GM18861 (cell line): ENCODE results near the gene MRPS2.
"Not testable (repeated sequence)": the region's sequence is repeated elsewhere in the genome, so short reads cannot be mapped to it uniquely, and the experiment has no call there.

ENCODE experiments used
- ATAC-seq: cut with Tn5 transposase; IDR thresholded peaks from one replicate; pipeline ENCODE4 v1.9.1; 2021; ENCODE audit not compliant: unreplicated experiment

MRPS2 gene

GRCh38 chr9:135528842-135529435 lies 28.5 kb downstream of the MRPS2 start:
- not testable (repeated sequence) for ATAC-seq

- ATAC-seq: no peak
Observed at GRCh38 chr9:135530146-135530545, 29.7 kb downstream of the MRPS2 start.

GRCh38 chr9:135531096-135531495 lies 30.6 kb downstream of the MRPS2 start:
- ATAC-seq: no peak

- no peak for ATAC-seq
Observed at GRCh38 chr9:135533113-135533512, 32.6 kb downstream of the MRPS2 start.

- no peak for ATAC-seq
Observed at GRCh38 chr9:135533674-135534073, 33.2 kb downstream of the MRPS2 start.

DNA sequence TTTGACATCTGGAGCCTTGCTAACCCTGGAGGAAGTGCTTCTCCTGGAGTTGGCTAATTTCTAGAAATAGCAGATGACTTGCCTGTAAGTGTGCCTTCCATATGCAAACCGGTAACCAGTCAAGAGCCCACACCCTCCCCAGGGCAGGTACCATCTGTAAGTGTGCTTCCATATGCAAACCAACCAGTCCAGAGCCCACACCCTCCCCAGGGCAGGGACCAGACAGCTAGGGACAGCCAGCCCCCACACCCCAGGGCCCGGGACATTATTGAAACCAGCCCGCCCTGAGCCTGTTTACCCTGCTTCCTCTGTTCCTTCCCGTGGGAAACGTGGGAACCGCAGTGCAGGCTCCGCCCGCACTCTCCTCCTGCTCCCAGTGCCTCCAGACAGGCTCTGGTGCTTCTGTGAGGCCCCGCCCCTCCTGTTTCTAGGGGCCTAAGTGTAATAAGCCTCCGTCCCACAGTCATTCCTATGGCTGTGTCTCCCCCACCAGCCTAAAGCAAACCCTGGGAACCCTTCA lies 33.8 kb downstream of the MRPS2 start:
- ATAC-seq: not testable (repeated sequence)

DNA sequence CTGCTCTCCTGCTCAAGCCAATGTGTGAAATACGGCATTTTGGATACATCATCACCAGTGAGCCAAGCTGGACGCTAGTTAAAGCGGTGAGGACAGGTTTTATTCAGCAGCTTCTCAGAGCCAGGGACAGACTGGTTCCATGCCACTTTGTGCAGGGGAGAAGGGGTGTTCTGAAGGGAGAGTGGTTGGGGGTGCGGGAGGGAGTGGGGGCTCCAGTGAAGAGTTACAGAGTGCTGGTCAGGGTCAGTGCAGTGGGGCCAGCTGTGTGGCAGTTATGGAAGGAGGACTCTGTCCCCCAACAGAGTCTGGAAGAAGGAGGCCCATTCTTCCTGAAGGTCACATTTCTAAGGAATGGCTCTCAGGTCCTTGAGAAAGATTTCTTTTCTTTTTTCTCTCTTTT lies 34.3 kb downstream of the MRPS2 start:
- ATAC-seq: not testable (repeated sequence)

DNA sequence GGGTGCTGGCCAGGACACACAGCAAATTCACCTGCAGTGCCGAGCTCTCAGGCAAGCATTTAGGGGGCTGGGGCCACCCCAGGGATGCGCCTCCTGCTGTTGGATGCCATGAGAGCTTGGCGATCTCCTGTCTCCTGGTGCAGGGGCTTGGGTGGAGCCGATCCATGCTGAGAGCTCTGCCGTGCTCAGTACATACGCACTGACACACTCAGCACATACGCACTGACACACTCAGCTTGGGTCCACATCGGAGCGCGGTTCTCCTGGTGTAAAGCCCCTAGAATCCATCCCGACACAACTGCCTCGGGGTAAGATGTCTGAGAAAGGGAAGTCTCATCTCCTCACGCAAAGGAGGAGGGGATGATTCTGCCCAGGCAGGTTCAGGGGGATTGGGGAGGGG lies 35.1 kb downstream of the MRPS2 start:
- ATAC-seq: not testable (repeated sequence)

DNA sequence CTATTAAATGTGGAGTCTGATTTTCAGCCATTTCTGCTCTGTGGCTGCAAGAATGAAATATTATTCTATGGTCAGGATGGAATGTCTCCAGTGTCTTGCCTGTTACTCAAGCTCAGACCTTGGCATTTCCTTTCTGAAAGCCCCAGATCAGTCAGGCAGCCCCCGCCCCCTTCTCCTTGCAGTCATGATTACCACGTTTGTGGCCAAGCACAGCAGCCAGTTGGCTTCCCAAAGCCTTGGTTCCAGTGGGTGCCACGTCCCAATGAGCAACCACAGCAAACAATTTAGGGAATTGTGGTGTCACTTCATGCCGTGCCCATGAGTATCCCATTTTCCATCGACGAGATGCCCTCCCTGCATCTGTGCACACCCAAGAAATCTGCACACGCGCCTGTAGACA lies 35.7 kb downstream of the MRPS2 start:
- no peak for ATAC-seq

- ATAC-seq: not testable (repeated sequence)
Observed at GRCh38 chr9:135543262-135543894, 42.9 kb downstream of the MRPS2 start.

DNA sequence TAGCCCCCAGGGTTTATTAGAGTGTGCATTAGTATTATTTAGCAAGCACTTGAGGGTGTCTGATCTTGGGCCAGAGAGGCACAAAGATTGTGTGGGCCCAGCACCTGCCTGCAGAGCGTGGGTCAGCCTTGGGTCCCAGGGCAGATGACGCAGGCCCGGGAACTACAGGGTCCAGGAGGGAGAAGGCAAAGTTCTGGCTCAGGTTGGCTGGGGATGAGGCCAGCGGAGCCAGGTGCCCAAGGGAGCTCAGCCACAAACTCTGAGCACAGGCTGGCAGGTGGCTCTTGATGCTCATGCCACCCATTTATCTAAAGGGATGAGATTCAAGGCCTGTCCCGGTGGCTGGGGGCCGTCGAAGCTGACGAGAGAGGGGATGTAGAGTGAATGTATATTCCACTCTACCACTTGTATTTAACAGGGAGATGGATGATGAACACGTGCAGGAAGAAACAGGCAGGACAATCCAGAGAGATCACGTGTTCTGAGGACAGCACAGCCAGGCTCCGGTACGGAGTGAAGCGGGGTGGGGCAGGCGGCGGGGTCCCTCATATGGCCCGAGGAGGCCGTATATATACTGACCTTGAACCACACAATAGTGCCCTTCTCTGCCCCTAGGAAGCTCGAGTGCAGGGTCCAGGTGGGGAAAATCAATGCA lies 44.6 kb downstream of the MRPS2 start:
- ATAC-seq: no peak

DNA sequence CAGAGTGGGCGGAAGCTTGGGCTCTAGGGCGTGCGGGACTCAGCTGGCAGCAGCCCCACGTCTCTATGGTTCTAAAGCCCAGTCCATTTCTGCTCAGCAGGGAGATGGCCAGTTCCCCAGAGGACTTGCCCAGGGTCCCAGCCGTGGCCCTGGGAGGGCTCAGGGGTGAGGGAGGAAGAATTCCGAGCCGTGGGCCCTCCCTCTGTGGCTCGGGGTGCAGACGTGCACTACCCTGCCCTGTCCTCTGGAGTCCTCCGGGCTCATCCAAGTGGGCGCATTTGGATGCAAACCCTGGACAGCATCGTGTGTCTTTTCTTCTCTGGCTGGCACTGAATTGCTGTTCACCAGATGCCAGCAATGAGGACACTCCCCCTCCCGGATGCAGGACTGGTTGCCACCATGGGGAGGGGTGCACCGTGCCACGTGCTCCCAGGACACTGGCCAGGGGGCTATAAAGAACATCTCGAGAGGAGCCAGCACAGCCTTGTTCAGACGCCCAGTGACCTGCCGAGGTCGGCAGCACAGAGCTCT lies 45.2 kb downstream of the MRPS2 start, which contains the start of gene OBP2A:
TSS of gene OBP2A (plus strand) at position 481 of the 531 bp plus-strand sequence. CDS start 55 bp downstream, outside the sequence.
- not testable (repeated sequence) for ATAC-seq

GRCh38 chr9:135546792-135547617 lies 46.5 kb downstream of the MRPS2 start:
- ATAC-seq: not testable (repeated sequence)

DNA sequence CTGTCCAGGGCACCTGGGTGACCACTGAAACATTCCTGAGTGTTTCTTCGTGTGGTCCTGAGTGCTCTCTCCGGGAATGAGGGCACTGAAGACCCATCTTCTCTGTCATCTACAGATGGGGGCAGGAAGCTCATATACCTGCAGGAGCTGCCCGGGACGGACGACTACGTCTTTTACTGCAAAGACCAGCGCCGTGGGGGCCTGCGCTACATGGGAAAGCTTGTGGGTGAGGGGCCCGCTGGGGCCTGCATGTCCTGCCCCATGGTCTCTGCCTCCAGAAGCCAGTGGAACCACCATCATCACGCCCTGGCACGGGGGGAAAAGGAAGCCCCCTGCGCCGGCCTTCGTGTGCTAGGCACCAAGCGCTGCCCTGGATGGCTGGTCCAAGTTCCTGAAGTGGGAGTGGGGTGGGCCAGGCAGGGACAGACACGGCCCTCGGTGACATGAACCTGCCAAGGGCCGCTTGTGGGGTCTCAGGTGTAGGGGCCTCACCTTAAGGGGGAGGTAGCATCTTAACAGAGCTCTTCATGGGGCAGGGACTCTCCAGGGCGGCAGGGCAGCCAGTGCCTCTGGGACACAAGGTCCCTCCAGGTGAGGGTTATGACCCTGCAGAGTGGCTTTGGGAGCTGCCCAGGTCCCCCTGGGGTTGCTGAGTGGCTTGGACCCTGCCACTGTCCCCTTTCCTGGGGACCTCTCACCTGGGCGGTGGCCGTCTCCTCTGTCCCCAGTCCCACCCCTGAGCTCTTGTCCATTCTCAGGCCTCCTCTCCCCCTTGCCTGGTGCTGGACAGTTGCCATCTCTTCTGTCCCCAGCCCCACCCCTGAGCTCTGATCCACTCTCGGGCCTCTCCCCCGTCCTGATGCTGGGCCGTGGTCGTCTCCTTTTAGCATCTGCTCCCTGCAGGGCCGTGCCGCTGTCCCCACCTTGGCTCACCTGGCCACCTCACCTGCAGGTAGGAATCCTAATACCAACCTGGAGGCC lies 47.6 kb downstream of the MRPS2 start:
- ATAC-seq: no peak

- ATAC-seq: not testable (repeated sequence)
Observed at GRCh38 chr9:135549478-135550343, 49.2 kb downstream of the MRPS2 start.

GRCh38 chr9:135550344-135550918 lies 49.9 kb downstream of the MRPS2 start:
- no peak for ATAC-seq

- ATAC-seq: no peak
Observed at GRCh38 chr9:135551031-135551430, 50.5 kb downstream of the MRPS2 start.

- no peak for ATAC-seq
Observed at GRCh38 chr9:135551456-135551855, 51.0 kb downstream of the MRPS2 start.
